Epithelial cell of prostate (primary cell): ENCODE results near the gene BBS12.

Experiments used
- DNase-seq: peaks from one replicate; pipeline ENCODE4 v3.0.0-alpha.2; 2011; ENCODE audit warnings: low read depth, low spot score
- H3K27ac ChIP-seq: fragments of 450-650 bp; 2 replicates; pipeline ENCODE4 v1.5.1; 2017; ENCODE audit warnings: mild to moderate bottlenecking

Gene BBS12

GRCh38 chr4:122711919-122712318, 20.6 kb upstream of the BBS12 start:
- DNase-seq = no peak
- no peak overlapping the region for H3K27ac ChIP-seq

GRCh38 chr4:122712782-122713181, 19.7 kb upstream of the BBS12 start:
- H3K27ac ChIP-seq = no peak overlapping the region
- no peak for DNase-seq

GRCh38 chr4:122715221-122715620, 17.3 kb upstream of the BBS12 start:
- DNase-seq = no peak
- no peak overlapping the region for H3K27ac ChIP-seq

GRCh38 chr4:122716825-122717448, 15.6 kb upstream of the BBS12 start:
- no peak overlapping the region for H3K27ac ChIP-seq
- peak; percentile 22 for DNase-seq

- no peak for DNase-seq
- no peak overlapping the region for H3K27ac ChIP-seq
These were observed 14.2 kb upstream of the BBS12 start for GRCh38 chr4:122718281-122718680.

GRCh38 chr4:122722256-122722655, 10.2 kb upstream of the BBS12 start:
- no peak overlapping the region for H3K27ac ChIP-seq
- DNase-seq = no peak

GRCh38 chr4:122728856-122729255, 3.6 kb upstream of the BBS12 start:
- H3K27ac ChIP-seq = no peak overlapping the region
- DNase-seq = no peak

GRCh38 chr4:122731676-122732075, 828 bp upstream of the BBS12 start:
- no peak overlapping the region for H3K27ac ChIP-seq
- no peak for DNase-seq

- peak overlapping the region; percentile 74 for H3K27ac ChIP-seq
- no peak for DNase-seq
These were observed 1.2 kb downstream of the BBS12 start for GRCh38 chr4:122733787-122734120.

- no peak overlapping the region for H3K27ac ChIP-seq
- DNase-seq = no peak
These were observed 6.7 kb downstream of the BBS12 start for GRCh38 chr4:122739174-122739573.

- no peak overlapping the region for H3K27ac ChIP-seq
- no peak for DNase-seq
These were observed 10.7 kb downstream of the BBS12 start for GRCh38 chr4:122742933-122743829.

- DNase-seq = no peak
These were observed 11.7 kb downstream of the BBS12 start for GRCh38 chr4:122744229-122744628.

GRCh38 chr4:122746485-122746965, 14.0 kb downstream of the BBS12 start:
- no peak for DNase-seq
- no peak overlapping the region for H3K27ac ChIP-seq

More at GRCh38 chr4:122744229-122744628, 11.7 kb downstream of the BBS12 start:
- H3K27ac ChIP-seq = no peak overlapping the region

- DNase-seq = no peak
- H3K27ac ChIP-seq = no peak overlapping the region
These were observed 14.6 kb downstream of the BBS12 start for GRCh38 chr4:122747068-122747467.

GRCh38 chr4:122747883-122748282, 15.4 kb downstream of the BBS12 start:
- DNase-seq = no peak
- H3K27ac ChIP-seq = no peak overlapping the region

- no peak overlapping the region for H3K27ac ChIP-seq
- DNase-seq = no peak
These were observed 17.4 kb downstream of the BBS12 start for GRCh38 chr4:122749704-122750454.

- DNase-seq = no peak
- no peak overlapping the region for H3K27ac ChIP-seq
These were observed 23.2 kb downstream of the BBS12 start for GRCh38 chr4:122755675-122756074.

GRCh38 chr4:122758033-122758432, 25.5 kb downstream of the BBS12 start:
- no peak overlapping the region for H3K27ac ChIP-seq
- no peak for DNase-seq

GRCh38 chr4:122759639-122760310, 27.3 kb downstream of the BBS12 start:
- H3K27ac ChIP-seq = no peak overlapping the region
- no peak for DNase-seq

- no peak overlapping the region for H3K27ac ChIP-seq
- no peak for DNase-seq
These were observed 30.0 kb downstream of the BBS12 start for GRCh38 chr4:122762520-122762919.
